Liver (tissue), 9 donors: ENCODE data around the gene EFNA3. TPM values are rescaled to one million over a fixed set of nuclear protein-coding genes. Genes with fewer than 3 reads are reported as not detected.

ENCODE experiments used
- DNase-seq: peaks from one replicate; pipeline ENCODE4 v3.0.0-alpha.2; 2017; ENCODE audit warnings: low spot score
- H3K27ac ChIP-seq, 2 donors: one replicate each; pipeline ENCODE4 v1.7.0; 2013; ENCODE audit warnings: inconsistent platforms in 2 of 2, low read length in 2 of 2, control low read depth in 1 of 2, low read depth in 1 of 2, mild to moderate bottlenecking in 1 of 2
- H3K27me3 ChIP-seq, 4 donors: one replicate each; pipeline versions ENCODE4 v1.6.1 to v1.7.0; 2013; ENCODE audit warnings: low read length in 3 of 4, inconsistent platforms in 1 of 4, mild to moderate bottlenecking in 1 of 4, moderate library complexity in 1 of 4; ENCODE audit not compliant: control insufficient read depth in 4 of 4, insufficient read depth in 4 of 4
- H3K36me3 ChIP-seq, 4 donors: one replicate each; pipeline versions ENCODE4 v1.6.1 to v1.7.0; 2013; ENCODE audit warnings: low read length in 3 of 4, mild to moderate bottlenecking in 3 of 4, low read depth in 1 of 4, moderate library complexity in 1 of 4; ENCODE audit not compliant: control insufficient read depth in 4 of 4, insufficient read depth in 3 of 4
- H3K4me1 ChIP-seq, 4 donors: one replicate each; pipeline versions ENCODE4 v1.6.1 to v1.7.0; 2013; ENCODE audit warnings: low read length in 3 of 4, mild to moderate bottlenecking in 3 of 4, moderate library complexity in 1 of 4; ENCODE audit not compliant: control insufficient read depth in 4 of 4, insufficient read depth in 4 of 4
- H3K4me3 ChIP-seq, 3 donors: one replicate each; pipeline versions ENCODE4 v1.6.1 to v1.7.0; 2013; ENCODE audit warnings: low read length in 3 of 3, control low read depth in 1 of 3, low read depth in 1 of 3, mild to moderate bottlenecking in 1 of 3
- H3K9ac ChIP-seq, 2 donors: one replicate each; pipeline ENCODE4 v1.7.0; 2013; ENCODE audit warnings: low read length in 2 of 2, mild to moderate bottlenecking in 2 of 2, moderate library complexity in 2 of 2, control low read depth in 1 of 2, low read depth in 1 of 2
- H3K9me3 ChIP-seq, 4 donors: one replicate each; pipeline versions ENCODE4 v1.6.1 to v1.7.0; 2013; ENCODE audit warnings: low read length in 3 of 4; ENCODE audit not compliant: control insufficient read depth in 4 of 4
- ATF3 ChIP-seq: IDR thresholded peaks from 2 replicates; pipeline ENCODE4 v1.6.1; 2016; ENCODE audit warnings: antibody characterized with exemption
- CTCF ChIP-seq: fragments of 150-350 bp; IDR thresholded peaks from 2 replicates; pipeline ENCODE4 v1.5.1; 2017; ENCODE audit warnings: improper control_type of control experiment, low read depth, low read length; ENCODE audit not compliant: missing input control
- EGR1 ChIP-seq, 2 donors: IDR thresholded peaks; 2 replicates each; pipeline ENCODE4 v1.6.1; 2016 to 2018; ENCODE audit warnings: antibody characterized with exemption in 2 of 2, low read depth in 2 of 2
- GABPA ChIP-seq, 2 donors: IDR thresholded peaks in 1 of 2; conservative IDR thresholded peaks in 1 of 2; 2 replicates each; pipeline ENCODE4 v1.6.1; 2016; ENCODE audit warnings: antibody characterized with exemption in 2 of 2, mild to moderate bottlenecking in 1 of 2, moderate library complexity in 1 of 2
- HNF4A ChIP-seq, 2 donors: conservative IDR thresholded peaks; 2 replicates each; pipeline ENCODE4 v1.6.1; 2016; ENCODE audit warnings: antibody characterized with exemption in 2 of 2, mild to moderate bottlenecking in 2 of 2
- JUND ChIP-seq, 2 donors: IDR thresholded peaks; 2 replicates each; pipeline ENCODE4 v1.6.1; 2016; ENCODE audit warnings: antibody characterized with exemption in 2 of 2
- MAX ChIP-seq: IDR thresholded peaks from 2 replicates; pipeline ENCODE4 v1.6.1; 2016; ENCODE audit warnings: antibody characterized with exemption
- NR2F2 ChIP-seq: IDR thresholded peaks from 2 replicates; pipeline ENCODE4 v1.6.1; 2016; ENCODE audit warnings: antibody characterized with exemption
- RAD21 ChIP-seq, 2 donors: IDR thresholded peaks; 2 replicates each; pipeline ENCODE4 v1.6.1; 2016; ENCODE audit warnings: antibody characterized with exemption in 2 of 2, mild to moderate bottlenecking in 2 of 2
- RXRA ChIP-seq, 2 donors: IDR thresholded peaks; 2 replicates each; pipeline ENCODE4 v1.6.1; 2017 to 2018; ENCODE audit warnings: antibody characterized with exemption in 2 of 2, mild to moderate bottlenecking in 1 of 2
- SP1 ChIP-seq: IDR thresholded peaks from 2 replicates; pipeline ENCODE4 v1.6.1; 2018; ENCODE audit warnings: antibody characterized with exemption, mild to moderate bottlenecking
- TAF1 ChIP-seq: conservative IDR thresholded peaks from 2 replicates; pipeline ENCODE4 v1.6.1; 2016; ENCODE audit warnings: antibody characterized with exemption, mild to moderate bottlenecking
- WGBS: extraction: QIAGEN DNeasy Blood & Tissue Kit; methylation state at CpG from one replicate; pipeline ENCODE4 v1.1.7; 2013; 5-methylcytosine and 5-hydroxymethylcytosine counted together
- polyA plus RNA-seq, 2 donors: library from polyadenylated mRNA; stranded (reverse) in 1 of 2; unstranded in 1 of 2; fragments of 200-250 nt in 1 of 2; fragments of >200 nt in 1 of 2; fragmentation: Nextera tagmentation in 1 of 2; extraction: Ambion mirVana in 1 of 2; gene quantifications; one replicate each; pipeline versions ENCODE4 v1.2.1 to v1.2.3, GENCODE V29; 2013 to 2015
- total RNA-seq, 2 donors: library from RNA; depleted of rRNA; stranded (reverse); fragments of >200 nt; gene quantifications; one replicate each; pipeline ENCODE4 v1.2.3, GENCODE V29; 2014
- TF ChIP-seq, protein P1 (sequence below): IDR thresholded peaks from 2 replicates; pipeline ENCODE4 v1.6.1; 2016; ENCODE audit warnings: antibody characterized with exemption
- TF ChIP-seq, protein P2 (sequence below): IDR thresholded peaks from 2 replicates; pipeline ENCODE4 v1.6.1; 2016; ENCODE audit warnings: antibody characterized with exemption, mild to moderate bottlenecking
- donor health status: healthy.
- donor health status: healthy.
- donor health status: healthy.
- donor health status: healthy.
- donor health status: healthy.

Gene EFNA3
- total and polyA plus RNA-seq, 4 donors: 0.47 to 3.7 (median 1.1) TPM

- Histone ChIP-seq H3K4me1 (peaks cover 11 to 42% (median 33%) of the 10 kb centered on the region in 4 donors), H3K9me3 (no peaks in the 10 kb centered on the region), H3K27ac (no peak overlapping the region), H3K9ac (no peak overlapping the region), H3K36me3 (peaks cover 0 to 2% (median 0%) of the 10 kb centered on the region in 4 donors), H3K27me3 (no peaks in the 10 kb centered on the region), H3K4me3 (no peak overlapping the region)
- no peak for DNase-seq
- 94% methylated on average over 8 of the region's 8 CpGs for WGBS
- no peak for TF ChIP-seq RXRA (IDR thresholded peaks at IDR 0.05)
- TF ChIP-seq NR2F2: no peak
Measured at GRCh38 chr1:155066777-155067176, 11.9 kb upstream of the EFNA3 start.

GRCh38 chr1:155068599-155068998, 10.0 kb upstream of the EFNA3 start:
- Histone ChIP-seq H3K27ac (no peak overlapping the region), H3K4me1 (peaks cover 11 to 24% (median 18%) of the 10 kb centered on the region in 4 donors), H3K27me3 (no peaks in the 10 kb centered on the region)

GRCh38 chr1:155069551-155070157, 9.0 kb upstream of the EFNA3 start:
- Histone ChIP-seq H3K9me3 (no peaks in the 10 kb centered on the region), H3K9ac (no peak overlapping the region), H3K4me3 (no peak overlapping the region), H3K4me1 (peaks cover 7 to 17% (median 12%) of the 10 kb centered on the region in 4 donors), H3K27me3 (no peaks in the 10 kb centered on the region), H3K36me3 (peaks cover 0 to 2% (median 0%) of the 10 kb centered on the region in 4 donors), H3K27ac (no peak overlapping the region)
- no peak for DNase-seq
- WGBS: 86% methylated on average over 7 of the region's 7 CpGs
- TF ChIP-seq, protein P1, sequence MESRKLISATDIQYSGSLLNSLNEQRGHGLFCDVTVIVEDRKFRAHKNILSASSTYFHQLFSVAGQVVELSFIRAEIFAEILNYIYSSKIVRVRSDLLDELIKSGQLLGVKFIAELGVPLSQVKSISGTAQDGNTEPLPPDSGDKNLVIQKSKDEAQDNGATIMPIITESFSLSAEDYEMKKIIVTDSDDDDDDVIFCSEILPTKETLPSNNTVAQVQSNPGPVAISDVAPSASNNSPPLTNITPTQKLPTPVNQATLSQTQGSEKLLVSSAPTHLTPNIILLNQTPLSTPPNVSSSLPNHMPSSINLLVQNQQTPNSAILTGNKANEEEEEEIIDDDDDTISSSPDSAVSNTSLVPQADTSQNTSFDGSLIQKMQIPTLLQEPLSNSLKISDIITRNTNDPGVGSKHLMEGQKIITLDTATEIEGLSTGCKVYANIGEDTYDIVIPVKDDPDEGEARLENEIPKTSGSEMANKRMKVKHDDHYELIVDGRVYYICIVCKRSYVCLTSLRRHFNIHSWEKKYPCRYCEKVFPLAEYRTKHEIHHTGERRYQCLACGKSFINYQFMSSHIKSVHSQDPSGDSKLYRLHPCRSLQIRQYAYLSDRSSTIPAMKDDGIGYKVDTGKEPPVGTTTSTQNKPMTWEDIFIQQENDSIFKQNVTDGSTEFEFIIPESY: no peak
- TF ChIP-seq ATF3 (no peak), JUND (IDR thresholded peaks at IDR 0.05) (no peak), TAF1 (no peak), EGR1 (IDR thresholded peaks at IDR 0.05; ENCODE audit: low read depth in 2 of 2) (no peak), SP1 (no peak), GABPA (IDR thresholded peaks at IDR 0.05 in 1 of 2, conservative IDR thresholded peaks at IDR 0.05 in 1 of 2) (no peak), NR2F2 (no peak), HNF4A (conservative IDR thresholded peaks at IDR 0.05) (no peak), MAX (no peak), RAD21 (IDR thresholded peaks at IDR 0.05) (no peak)
- TF ChIP-seq, protein P2, sequence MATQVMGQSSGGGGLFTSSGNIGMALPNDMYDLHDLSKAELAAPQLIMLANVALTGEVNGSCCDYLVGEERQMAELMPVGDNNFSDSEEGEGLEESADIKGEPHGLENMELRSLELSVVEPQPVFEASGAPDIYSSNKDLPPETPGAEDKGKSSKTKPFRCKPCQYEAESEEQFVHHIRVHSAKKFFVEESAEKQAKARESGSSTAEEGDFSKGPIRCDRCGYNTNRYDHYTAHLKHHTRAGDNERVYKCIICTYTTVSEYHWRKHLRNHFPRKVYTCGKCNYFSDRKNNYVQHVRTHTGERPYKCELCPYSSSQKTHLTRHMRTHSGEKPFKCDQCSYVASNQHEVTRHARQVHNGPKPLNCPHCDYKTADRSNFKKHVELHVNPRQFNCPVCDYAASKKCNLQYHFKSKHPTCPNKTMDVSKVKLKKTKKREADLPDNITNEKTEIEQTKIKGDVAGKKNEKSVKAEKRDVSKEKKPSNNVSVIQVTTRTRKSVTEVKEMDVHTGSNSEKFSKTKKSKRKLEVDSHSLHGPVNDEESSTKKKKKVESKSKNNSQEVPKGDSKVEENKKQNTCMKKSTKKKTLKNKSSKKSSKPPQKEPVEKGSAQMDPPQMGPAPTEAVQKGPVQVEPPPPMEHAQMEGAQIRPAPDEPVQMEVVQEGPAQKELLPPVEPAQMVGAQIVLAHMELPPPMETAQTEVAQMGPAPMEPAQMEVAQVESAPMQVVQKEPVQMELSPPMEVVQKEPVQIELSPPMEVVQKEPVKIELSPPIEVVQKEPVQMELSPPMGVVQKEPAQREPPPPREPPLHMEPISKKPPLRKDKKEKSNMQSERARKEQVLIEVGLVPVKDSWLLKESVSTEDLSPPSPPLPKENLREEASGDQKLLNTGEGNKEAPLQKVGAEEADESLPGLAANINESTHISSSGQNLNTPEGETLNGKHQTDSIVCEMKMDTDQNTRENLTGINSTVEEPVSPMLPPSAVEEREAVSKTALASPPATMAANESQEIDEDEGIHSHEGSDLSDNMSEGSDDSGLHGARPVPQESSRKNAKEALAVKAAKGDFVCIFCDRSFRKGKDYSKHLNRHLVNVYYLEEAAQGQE: no peak

More at GRCh38 chr1:155068599-155068998, 10.0 kb upstream of the EFNA3 start:
- no peak for TF ChIP-seq CTCF
- Histone ChIP-seq H3K9ac (no peak overlapping the region), H3K9me3 (no peaks in the 10 kb centered on the region), H3K4me3 (no peak overlapping the region), H3K36me3 (peaks cover 0 to 2% (median 0%) of the 10 kb centered on the region in 4 donors)
- no peak for DNase-seq
- WGBS: 98% methylated on average over 3 of the region's 3 CpGs
